B cell (primary cell): Measurements from ENCODE around the gene HOXB1. TPM values are rescaled to one million over a fixed set of nuclear protein-coding genes. Genes with fewer than 3 reads are reported as not detected.

ENCODE experiments used
- ATAC-seq: fragments of 200-7000 bp; cut with Tn5 transposase; one replicate; pipeline ENCODE4 v1.10.0; 2021; ENCODE audit warnings: low read depth, mild to moderate bottlenecking, moderate number of reproducible peaks, moderate library complexity
- CTCF ChIA-PET: fragments of 350-600 bp; sonication (Branson Sonifier 250); formaldehyde crosslinking; loops from one replicate; lab custom pipeline; 2021; ENCODE audit warnings: antibody characterized with exemption, inconsistent platforms; lab: Charles Lee
- POLR2A ChIA-PET: fragments of 350-600 bp; sonication (Branson Sonifier 250); formaldehyde crosslinking; loops from one replicate; lab custom pipeline; 2021; ENCODE audit warnings: antibody characterized with exemption; lab: Charles Lee
- DNase-seq: peaks from one replicate; pipeline ENCODE4 v3.0.0; 2013
- H2AFZ ChIP-seq: 2 replicates; pipeline ENCODE4 v1.6.1; 2012; ENCODE audit warnings: mild to moderate bottlenecking, low read depth, low read length; ENCODE audit not compliant: insufficient read depth, poor library complexity, severe bottlenecking
- H3K27ac ChIP-seq, 2 donors: 1 replicate in 1 of 2; 2 replicates in 1 of 2; pipeline ENCODE4 v1.5.1; 2012 to 2013; ENCODE audit warnings: low read length in 2 of 2, mild to moderate bottlenecking in 2 of 2, moderate library complexity in 1 of 2
- H3K27me3 ChIP-seq, 4 experiments: fragments of 200-600 bp in 1 of 4; sonication (generic) in 1 of 4; replicated peaks in 1 of 4; 1 replicate in 2 of 4; 2 replicates in 2 of 4; pipeline versions ENCODE4 v1.6.1 to v1.7.0; 2013 to 2016; ENCODE audit warnings: low read length in 3 of 4, mild to moderate bottlenecking in 2 of 4, mixed read lengths in 1 of 4, moderate library complexity in 1 of 4; ENCODE audit not compliant: insufficient read depth in 4 of 4, control insufficient read depth in 3 of 4; ENCODE audit errors: control extremely low read depth in 1 of 4
- H3K36me3 ChIP-seq, 2 experiments: replicated peaks in 1 of 2; 1 replicate in 1 of 2; 2 replicates in 1 of 2; pipeline versions ENCODE4 v1.6.1 to v1.7.1; 2013; ENCODE audit warnings: low read length in 1 of 2; ENCODE audit not compliant: insufficient read depth in 2 of 2, control insufficient read depth in 1 of 2; ENCODE audit errors: control extremely low read depth in 1 of 2, extremely low read depth in 1 of 2
- H3K4me1 ChIP-seq, 2 donors: fragments of 200-600 bp in 1 of 2; sonication (generic) in 1 of 2; 1 replicate in 1 of 2; 2 replicates in 1 of 2; pipeline versions ENCODE4 v1.5.1 to v1.6.1; 2013 to 2017; ENCODE audit warnings: low read length in 2 of 2; ENCODE audit not compliant: control insufficient read depth in 2 of 2, insufficient read depth in 2 of 2
- H3K4me2 ChIP-seq: replicated peaks from 2 replicates; pipeline ENCODE3; 2012; ENCODE audit warnings: mild to moderate bottlenecking, low read depth, low read length; ENCODE audit not compliant: poor library complexity, severe bottlenecking
- H3K4me3 ChIP-seq, 5 experiments: fragments of 200-600 bp in 1 of 5; sonication (generic) in 1 of 5; 1 replicate in 3 of 5; 2 replicates in 2 of 5; pipeline versions ENCODE4 v1.5.1 to v1.7.0; 2011 to 2016; ENCODE audit warnings: low read length in 4 of 5, mild to moderate bottlenecking in 4 of 5, low read depth in 2 of 5, control low read depth in 1 of 5, moderate library complexity in 1 of 5; ENCODE audit not compliant: insufficient read depth in 1 of 5; ENCODE audit errors: control extremely low read depth in 1 of 5, extremely low read depth in 1 of 5
- H3K79me2 ChIP-seq: fragments of 200-600 bp; sonication (generic); one replicate; pipeline ENCODE4 v1.6.0; 2016; ENCODE audit warnings: low read length; ENCODE audit not compliant: control insufficient read depth, insufficient read depth
- H3K9ac ChIP-seq: fragments of 200-600 bp; sonication (generic); 2 replicates; pipeline ENCODE4 v1.6.1; 2017; ENCODE audit warnings: mild to moderate bottlenecking, low read length, moderate library complexity
- H3K9me3 ChIP-seq, 3 donors: one replicate each; pipeline versions ENCODE4 v1.6.1 to v1.7.1; 2013; ENCODE audit warnings: low read length in 2 of 3; ENCODE audit not compliant: control insufficient read depth in 2 of 3, insufficient read depth in 1 of 3; ENCODE audit errors: control extremely low read depth in 1 of 3
- H4K20me1 ChIP-seq: 2 replicates; pipeline ENCODE4 v1.6.0; 2012; ENCODE audit warnings: mild to moderate bottlenecking, low read length; ENCODE audit not compliant: insufficient read depth, control insufficient read depth, poor library complexity, severe bottlenecking
- H3K27ac Mint-ChIP-seq: one replicate; pipeline ENCODE4 v1.8.0; 2021; ENCODE audit warnings: mixed read lengths
- H3K27me3 Mint-ChIP-seq: one replicate; pipeline ENCODE4 v1.8.0; 2021; ENCODE audit warnings: mixed read lengths
- H3K4me1 Mint-ChIP-seq: one replicate; pipeline ENCODE4 v1.8.0; 2021; ENCODE audit warnings: mixed read lengths
- H3K4me3 Mint-ChIP-seq: one replicate; pipeline ENCODE4 v1.8.0; 2021; ENCODE audit warnings: mixed read lengths
- H3K9me3 Mint-ChIP-seq: one replicate; pipeline ENCODE4 v1.8.0; 2022; ENCODE audit warnings: mixed read lengths; ENCODE audit not compliant: insufficient read depth
- EZH2 ChIP-seq: IDR thresholded peaks from 2 replicates; pipeline ENCODE4 v1.6.1; 2012; ENCODE audit warnings: borderline replicate concordance, low read depth, mild to moderate bottlenecking, moderate library complexity, low read length; ENCODE audit not compliant: insufficient read depth, poor library complexity, severe bottlenecking
- WGBS: methylation state at CpG from one replicate; pipeline ENCODE4 v1.1.5; 2013; ENCODE audit warnings: missing lambda C conversion rate; ENCODE audit not compliant: insufficient coverage; 5-methylcytosine and 5-hydroxymethylcytosine counted together
- intact Hi-C: fragments of 100-400 bp; cut with micrococcal nuclease; formaldehyde crosslinking; loops from one replicate; pipeline ENCODE4 v1.10.0; 2022
- polyA plus RNA-seq: library from polyadenylated mRNA; depleted of rRNA; stranded (reverse); fragments of >200 nt; gene quantifications from 2 replicates; pipeline ENCODE4 v1.2.3, GENCODE V29; 2012
- total RNA-seq, 2 donors: library from RNA; stranded (reverse); fragments of 120-200 nt in 1 of 2; gene quantifications; 1 replicate in 1 of 2; 2 replicates in 1 of 2; pipeline versions ENCODE4 v1.2.3 to v1.2.4, GENCODE V29; 2013 to 2022
- TF ChIP-seq, protein P1 (sequence below): fragments of 200-600 bp; IDR thresholded peaks from one replicate; pipeline ENCODE4 v1.8.0; 2022; ENCODE audit warnings: antibody characterized with exemption, mild to moderate bottlenecking

Gene HOXB1
- total and polyA plus RNA-seq, 2 donors (not counting 1 experiment from before 2014, with no cell fraction given) = not detected

DNA sequence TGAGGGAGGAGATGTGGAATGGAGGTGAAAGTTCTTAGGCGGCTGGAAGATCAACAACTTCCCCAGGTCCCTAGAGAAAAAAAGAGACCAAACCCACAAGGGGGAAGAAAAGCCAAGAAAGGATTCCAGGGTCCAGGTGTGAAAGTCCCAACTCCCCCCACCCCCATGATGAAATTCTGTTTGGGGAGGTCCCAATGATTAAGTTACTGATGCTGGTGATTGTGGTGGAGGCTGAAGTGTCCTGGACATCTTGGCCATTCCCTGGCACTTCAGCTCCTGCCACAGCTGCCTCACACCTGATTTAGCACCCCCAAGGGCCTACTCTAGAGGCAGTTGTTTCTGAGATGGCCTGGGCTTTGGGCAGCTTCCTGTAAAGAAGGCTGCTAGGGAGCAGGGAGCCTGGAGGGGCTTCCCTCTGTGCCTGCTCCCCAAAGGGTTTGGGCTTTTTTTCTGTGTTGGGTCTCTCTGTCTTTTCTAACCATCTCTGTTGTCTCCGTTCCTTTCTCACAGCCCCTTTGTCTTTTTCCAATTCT, 34.3 kb upstream of the HOXB1 start:
- Histone ChIP-seq H4K20me1 (no peaks in the 10 kb centered on the region), H3K9me3 (peaks cover 0 to 3% (median 0%) of the 10 kb centered on the region in 3 donors), H3K79me2 (no peaks in the 10 kb centered on the region), H2AFZ (no peak overlapping the region), H3K9ac (no peak overlapping the region), H3K27me3 (peaks cover 0 to 63% (median 26%) of the 10 kb centered on the region in 4 experiments), H3K36me3 (no peaks in the 10 kb centered on the region), H3K27ac (no peak overlapping the region), H3K4me3 (no peak overlapping the region), H3K4me2 (no peak overlapping the region), H3K4me1 (peaks cover 5 to 8% of the 10 kb centered on the region in 2 donors)
- no CpG with 5 or more reads among the region's 2 CpGs for WGBS
- Mint-ChIP-seq H3K9me3 (no peaks in the 10 kb centered on the region), H3K27me3 (peaks cover 20% of the 10 kb centered on the region), H3K27ac (no peak overlapping the region), H3K4me3 (no peak overlapping the region), H3K4me1 (peaks cover 9% of the 10 kb centered on the region)
- no peak for ATAC-seq
- TF ChIP-seq, protein P1, sequence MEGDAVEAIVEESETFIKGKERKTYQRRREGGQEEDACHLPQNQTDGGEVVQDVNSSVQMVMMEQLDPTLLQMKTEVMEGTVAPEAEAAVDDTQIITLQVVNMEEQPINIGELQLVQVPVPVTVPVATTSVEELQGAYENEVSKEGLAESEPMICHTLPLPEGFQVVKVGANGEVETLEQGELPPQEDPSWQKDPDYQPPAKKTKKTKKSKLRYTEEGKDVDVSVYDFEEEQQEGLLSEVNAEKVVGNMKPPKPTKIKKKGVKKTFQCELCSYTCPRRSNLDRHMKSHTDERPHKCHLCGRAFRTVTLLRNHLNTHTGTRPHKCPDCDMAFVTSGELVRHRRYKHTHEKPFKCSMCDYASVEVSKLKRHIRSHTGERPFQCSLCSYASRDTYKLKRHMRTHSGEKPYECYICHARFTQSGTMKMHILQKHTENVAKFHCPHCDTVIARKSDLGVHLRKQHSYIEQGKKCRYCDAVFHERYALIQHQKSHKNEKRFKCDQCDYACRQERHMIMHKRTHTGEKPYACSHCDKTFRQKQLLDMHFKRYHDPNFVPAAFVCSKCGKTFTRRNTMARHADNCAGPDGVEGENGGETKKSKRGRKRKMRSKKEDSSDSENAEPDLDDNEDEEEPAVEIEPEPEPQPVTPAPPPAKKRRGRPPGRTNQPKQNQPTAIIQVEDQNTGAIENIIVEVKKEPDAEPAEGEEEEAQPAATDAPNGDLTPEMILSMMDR = no peak
- TF ChIP-seq EZH2 = no peak
- CTCF ChIA-PET = no interaction called here
- intact Hi-C loops = no loop called here
- POLR2A ChIA-PET = no interaction called here
- no peak for DNase-seq

DNA sequence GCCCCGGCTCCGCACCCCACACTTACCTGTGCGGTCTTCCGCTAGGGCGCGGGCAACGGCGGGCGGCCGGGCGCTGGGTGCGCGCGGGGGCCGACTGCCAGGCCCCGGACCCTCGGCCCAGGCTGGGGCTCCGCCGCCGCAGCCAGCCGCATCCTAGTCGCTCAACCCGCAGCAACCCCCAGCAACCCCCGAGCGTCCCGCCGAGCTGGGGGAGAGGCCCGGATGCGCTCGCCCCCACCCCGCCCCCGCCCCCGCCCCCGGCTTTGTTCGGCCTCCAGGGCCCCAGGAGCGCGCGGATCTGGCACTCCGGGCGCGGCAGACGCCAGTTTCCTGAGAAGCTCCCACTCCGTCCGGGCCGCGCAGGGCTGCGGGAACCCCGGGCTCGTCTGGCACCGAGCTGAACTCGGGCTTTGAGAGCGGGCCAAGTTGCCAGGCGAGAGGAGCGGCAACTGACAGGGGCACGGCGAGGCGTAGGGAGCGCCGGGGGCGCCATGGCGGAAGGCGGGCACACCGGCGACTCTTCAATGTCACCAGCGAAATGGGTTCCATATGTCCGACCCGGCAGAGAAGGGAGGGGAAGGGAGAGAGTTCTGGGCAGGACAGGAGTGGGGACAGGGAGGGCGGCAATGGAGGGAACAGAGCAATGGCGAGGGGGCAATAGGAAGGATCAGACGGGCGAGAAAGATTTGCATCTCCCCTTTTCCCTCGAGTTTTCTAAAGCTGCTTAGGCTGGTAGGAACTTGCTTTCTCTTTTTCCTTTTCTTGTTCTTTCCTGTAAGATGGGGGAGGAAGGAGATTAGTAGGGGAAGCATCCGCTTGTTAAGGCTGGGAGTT, 33.6 kb upstream of the HOXB1 start:
- DNase-seq (no peak), ATAC-seq (no peak)
- Histone ChIP-seq H3K4me1 (peaks cover 5 to 8% of the 10 kb centered on the region in 2 donors), H3K4me3 (no peak overlapping the region), H3K27me3 (peaks cover 0 to 56% (median 22%) of the 10 kb centered on the region in 4 experiments), H2AFZ (no peak overlapping the region), H3K36me3 (no peaks in the 10 kb centered on the region), H3K79me2 (no peaks in the 10 kb centered on the region), H3K27ac (no peak overlapping the region), H3K9me3 (peaks cover 0 to 3% (median 0%) of the 10 kb centered on the region in 3 donors), H4K20me1 (no peaks in the 10 kb centered on the region), H3K9ac (no peak overlapping the region), H3K4me2 (no peak overlapping the region)
- TF ChIP-seq EZH2 = no peak
- TF ChIP-seq, protein P1 = no peak
- WGBS = 43% methylated on average over 69 of the region's 73 CpGs
- H3K4me1 Mint-ChIP-seq = peaks cover 9% of the 10 kb centered on the region
- ChIA-PET CTCF (interaction anchor here (0.7 kb wide), 2 partner anchors 213 to 302 kb away, joined by 3 read pairs; no protein-coding TSS in a partner anchor), POLR2A (no interaction called here)
- H3K9me3 Mint-ChIP-seq = no peaks in the 10 kb centered on the region
- intact Hi-C loops = no loop called here
- H3K27me3 Mint-ChIP-seq = peaks cover 19% of the 10 kb centered on the region
- H3K27ac Mint-ChIP-seq = no peak overlapping the region
- H3K4me3 Mint-ChIP-seq = no peak overlapping the region
